ENCODE data around the gene DYNLL1.

The DYNLL1 gene

DNA sequence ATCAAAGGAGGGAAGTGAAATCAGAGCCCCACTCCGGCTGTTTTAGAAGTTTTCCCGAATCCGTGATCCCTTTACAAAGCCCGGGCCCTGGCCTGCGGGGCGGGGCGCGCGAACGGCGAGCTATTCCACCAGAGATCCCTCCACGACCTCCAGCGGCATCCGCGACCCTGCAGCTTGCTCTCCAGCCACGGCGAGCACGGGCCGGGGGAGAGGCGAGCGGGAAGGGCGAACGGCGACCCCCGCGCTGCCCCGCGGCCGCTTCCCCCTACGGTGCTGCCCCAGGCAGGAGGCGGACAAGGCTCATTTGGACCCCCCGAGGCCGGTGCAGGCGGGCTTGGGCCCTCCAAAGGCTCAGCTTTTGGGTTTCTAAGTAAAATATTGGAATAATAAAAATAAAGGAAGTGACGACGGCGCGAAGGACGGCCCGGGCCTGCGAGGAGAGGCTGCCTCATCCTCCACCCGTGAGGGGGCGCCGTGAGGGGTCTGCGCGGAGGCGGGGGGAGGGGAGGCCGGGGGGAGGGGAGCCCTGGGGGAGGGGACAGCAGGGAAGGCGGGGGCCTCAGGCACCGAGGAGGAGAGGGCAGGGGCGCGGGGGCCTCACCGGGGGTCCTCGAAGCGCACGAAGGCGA lies 27.0 kb upstream of the DYNLL1 start:
- H3K4me3 ChIP-seq (ENCODE audit: low read depth, low read length) = peak overlapping the region; percentile 60
- TF ChIP-seq, protein P1, sequence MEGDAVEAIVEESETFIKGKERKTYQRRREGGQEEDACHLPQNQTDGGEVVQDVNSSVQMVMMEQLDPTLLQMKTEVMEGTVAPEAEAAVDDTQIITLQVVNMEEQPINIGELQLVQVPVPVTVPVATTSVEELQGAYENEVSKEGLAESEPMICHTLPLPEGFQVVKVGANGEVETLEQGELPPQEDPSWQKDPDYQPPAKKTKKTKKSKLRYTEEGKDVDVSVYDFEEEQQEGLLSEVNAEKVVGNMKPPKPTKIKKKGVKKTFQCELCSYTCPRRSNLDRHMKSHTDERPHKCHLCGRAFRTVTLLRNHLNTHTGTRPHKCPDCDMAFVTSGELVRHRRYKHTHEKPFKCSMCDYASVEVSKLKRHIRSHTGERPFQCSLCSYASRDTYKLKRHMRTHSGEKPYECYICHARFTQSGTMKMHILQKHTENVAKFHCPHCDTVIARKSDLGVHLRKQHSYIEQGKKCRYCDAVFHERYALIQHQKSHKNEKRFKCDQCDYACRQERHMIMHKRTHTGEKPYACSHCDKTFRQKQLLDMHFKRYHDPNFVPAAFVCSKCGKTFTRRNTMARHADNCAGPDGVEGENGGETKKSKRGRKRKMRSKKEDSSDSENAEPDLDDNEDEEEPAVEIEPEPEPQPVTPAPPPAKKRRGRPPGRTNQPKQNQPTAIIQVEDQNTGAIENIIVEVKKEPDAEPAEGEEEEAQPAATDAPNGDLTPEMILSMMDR (IDR thresholded peaks at IDR 0.05; ENCODE audit: low read depth, low read length) = no peak

DNA sequence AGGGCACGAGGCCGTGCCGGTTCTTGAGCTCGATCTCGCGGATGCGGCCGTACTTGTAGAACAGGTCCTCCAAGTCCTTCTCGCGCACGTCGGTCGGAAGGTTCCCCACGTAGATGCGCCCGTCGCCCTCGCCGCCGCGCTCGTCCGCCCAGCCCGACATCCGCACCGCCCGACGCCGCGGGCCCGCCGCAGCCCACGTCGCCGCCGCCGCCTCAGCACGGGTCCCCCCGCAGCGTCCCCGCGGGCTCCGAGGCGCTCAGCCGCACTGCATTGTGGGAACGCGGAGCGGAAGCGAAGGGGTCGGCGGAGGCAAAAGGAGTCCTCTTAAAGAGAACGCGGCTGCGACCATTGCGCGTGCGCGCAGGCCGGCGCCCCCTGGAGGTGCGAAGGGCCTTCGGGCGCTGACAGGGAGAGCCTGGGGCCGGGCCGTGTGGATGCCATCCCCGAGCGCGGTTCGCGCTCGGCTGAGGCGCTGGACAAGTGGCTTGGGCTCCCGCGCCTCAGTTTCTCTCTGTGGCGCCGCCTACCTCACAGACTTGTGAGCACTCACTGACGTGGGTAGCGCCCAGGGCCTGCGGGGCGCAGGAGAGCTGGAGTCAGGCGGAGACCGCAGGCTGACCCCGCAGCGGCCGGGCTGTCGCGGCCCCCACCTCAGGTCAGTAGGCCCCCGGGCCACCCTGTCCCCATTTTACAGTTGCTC lies 26.3 kb upstream of the DYNLL1 start, which contains the start of gene SRSF9:
SRSF9 (minus strand) TSS at position 299 of the 700 bp plus-strand sequence; CDS start at position 160, 139 bp downstream.
- TF ChIP-seq, protein P1 (IDR thresholded peaks at IDR 0.05; ENCODE audit: low read depth, low read length) = peak; percentile 92
- peak within 1 kb of the TSS; percentile 60 for H3K4me3 ChIP-seq (ENCODE audit: low read depth, low read length)

DNA sequence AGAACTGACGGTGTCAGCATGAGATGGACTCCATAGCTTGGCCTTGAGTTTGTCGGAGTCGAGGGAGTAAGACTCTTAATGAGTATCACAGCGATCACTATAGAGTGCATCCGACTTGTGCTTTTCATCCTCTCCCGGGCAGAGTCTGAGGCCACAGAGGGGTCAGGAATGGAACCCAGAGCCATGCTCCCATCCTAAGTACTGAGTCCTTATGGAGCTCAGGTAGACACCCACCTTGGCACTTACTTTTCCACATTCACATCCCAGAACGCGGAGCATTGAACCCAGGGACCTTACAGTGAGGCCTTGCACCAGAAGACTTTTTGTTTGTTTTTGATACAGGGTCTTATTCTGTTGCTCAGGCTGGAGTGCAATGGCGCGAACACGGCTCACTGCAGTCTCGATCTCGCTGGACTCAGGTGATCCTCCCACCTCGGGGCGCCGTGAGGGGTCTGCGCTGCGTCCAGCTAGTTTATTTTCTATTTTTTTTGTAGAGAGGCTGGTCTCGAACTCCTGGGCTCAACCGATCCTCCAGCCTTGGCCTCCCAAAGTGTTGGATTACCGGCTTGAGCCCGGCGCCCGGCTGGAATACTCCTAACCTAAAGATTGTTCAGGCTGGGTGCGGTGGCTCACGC lies 25.6 kb upstream of the DYNLL1 start:
- TF ChIP-seq, protein P1 (IDR thresholded peaks at IDR 0.05; ENCODE audit: low read depth, low read length) = no peak
- peak overlapping the region; percentile 60 for H3K4me3 ChIP-seq (ENCODE audit: low read depth, low read length)

DNA sequence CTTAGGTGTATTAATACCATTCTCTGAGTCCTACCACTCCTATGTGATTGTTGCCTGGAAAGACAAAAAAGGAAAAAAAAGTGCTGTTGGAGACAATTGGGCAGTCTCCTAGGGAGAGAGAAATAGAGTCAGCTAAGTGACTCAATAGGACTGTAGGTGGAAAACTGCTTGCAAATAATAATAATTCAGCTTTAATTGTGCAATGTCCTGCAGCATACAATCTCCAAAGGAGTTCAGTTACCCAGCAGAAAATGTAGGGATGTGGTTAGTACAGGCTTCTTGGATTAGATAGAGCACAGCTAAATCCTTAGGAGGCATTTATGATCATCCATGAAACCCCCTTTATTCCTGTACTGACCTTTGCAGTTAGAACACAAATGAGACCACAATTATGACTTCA lies 23.4 kb upstream of the DYNLL1 start:
- TF ChIP-seq, protein P1 (IDR thresholded peaks at IDR 0.05; ENCODE audit: low read depth, low read length) = no peak
- H3K4me3 ChIP-seq (ENCODE audit: low read depth, low read length) = no peak overlapping the region

DNA sequence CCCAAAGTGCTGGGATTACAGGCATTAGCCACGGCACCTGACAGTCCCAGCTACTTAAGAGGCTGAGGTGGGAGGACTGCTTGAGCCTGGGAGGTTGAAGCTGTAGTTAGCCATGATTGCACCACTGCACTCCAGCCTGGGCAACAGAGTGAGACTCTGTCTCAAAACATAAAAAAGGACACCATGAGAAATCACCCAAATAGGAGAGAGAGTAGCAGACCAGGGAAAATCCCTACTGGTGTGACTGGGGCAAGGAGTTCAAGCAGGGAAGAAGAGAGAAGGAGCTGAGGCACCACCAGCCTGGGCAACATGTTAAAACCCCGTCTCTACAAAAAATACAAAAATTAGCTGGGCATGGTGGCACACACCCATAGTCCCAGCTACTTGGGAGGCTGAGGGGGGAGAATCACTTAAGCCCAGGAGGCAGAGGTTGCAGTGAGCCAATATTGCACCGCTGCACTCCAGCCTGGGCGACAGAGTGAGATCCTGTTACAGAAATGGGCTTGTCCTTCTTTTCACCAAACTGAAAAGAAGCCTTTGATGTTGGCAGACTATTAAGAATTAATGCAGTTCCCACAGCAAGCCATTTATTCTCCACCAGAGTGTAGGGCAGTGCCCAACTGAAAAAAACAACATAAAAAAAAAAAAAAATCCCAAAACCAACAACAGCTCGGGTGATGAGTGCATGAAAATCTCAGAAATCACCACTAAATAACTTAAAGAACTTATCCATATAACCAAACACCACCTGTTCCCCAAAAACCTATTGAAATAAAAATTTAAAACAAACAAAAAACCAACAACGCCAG lies 21.9 kb upstream of the DYNLL1 start:
- TF ChIP-seq, protein P1 (IDR thresholded peaks at IDR 0.05; ENCODE audit: low read depth, low read length) = no peak
- H3K4me3 ChIP-seq (ENCODE audit: low read depth, low read length) = no peak overlapping the region

DNA sequence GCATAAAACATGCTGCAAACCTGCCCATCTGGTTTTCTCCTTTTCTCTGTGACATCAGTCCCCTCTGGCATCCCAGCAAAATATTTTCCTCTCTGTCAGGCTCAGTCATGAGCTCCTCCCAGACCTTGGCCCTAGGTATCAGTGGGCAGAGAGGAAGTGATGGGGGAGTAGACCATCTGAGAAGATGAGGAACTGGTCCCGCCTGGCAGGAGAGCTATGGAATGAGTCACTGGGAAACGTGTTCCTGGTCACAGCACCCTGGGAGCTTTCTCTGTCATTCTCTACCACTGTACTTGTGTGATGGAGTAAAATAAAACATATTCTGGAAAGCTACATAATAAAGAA lies 21.3 kb upstream of the DYNLL1 start:
- H3K4me3 ChIP-seq (ENCODE audit: low read depth, low read length) = no peak overlapping the region
- TF ChIP-seq, protein P1 (IDR thresholded peaks at IDR 0.05; ENCODE audit: low read depth, low read length) = no peak
